Neural progenitor cell (in vitro differentiated cells): Measurements from ENCODE around the gene PPFIBP1. TPM values are rescaled to one million over a fixed set of nuclear protein-coding genes. Genes with fewer than 3 reads are reported as not detected.

Source experiments
- DNase-seq: peaks from one replicate; pipeline ENCODE4 v3.0.0-alpha.2; 2016; ENCODE audit warnings: low spot score
- H2AFZ ChIP-seq: fragments of 200-600 bp; sonication (generic); replicated peaks from 2 replicates; pipeline ENCODE4 v1.6.1; 2016; ENCODE audit warnings: antibody characterized with exemption
- H3F3A ChIP-seq: fragments of 200-600 bp; sonication (generic); 2 replicates; pipeline ENCODE4 v1.6.1; 2016; ENCODE audit warnings: antibody characterized with exemption, low read depth
- H3K27ac ChIP-seq: fragments of 200-600 bp; sonication (generic); 2 replicates; pipeline ENCODE4 v1.5.1; 2016; ENCODE audit warnings: mild to moderate bottlenecking
- H3K27me3 ChIP-seq: fragments of 200-600 bp; sonication (generic); 2 replicates; pipeline ENCODE4 v1.6.1; 2016; ENCODE audit warnings: mild to moderate bottlenecking, moderate library complexity
- H3K36me3 ChIP-seq: fragments of 200-600 bp; sonication (generic); 2 replicates; pipeline ENCODE4 v1.5.1; 2016
- H3K4me1 ChIP-seq: fragments of 200-600 bp; sonication (generic); 2 replicates; pipeline ENCODE4 v1.6.1; 2016; ENCODE audit warnings: mixed run types
- H3K4me2 ChIP-seq: fragments of 200-600 bp; sonication (generic); 2 replicates; pipeline ENCODE4 v1.6.1; 2016
- H3K4me3 ChIP-seq: fragments of 200-600 bp; sonication (generic); 2 replicates; pipeline ENCODE4 v1.5.1; 2016
- H3K79me2 ChIP-seq: fragments of 200-600 bp; sonication (generic); 2 replicates; pipeline ENCODE4 v1.6.1; 2016; ENCODE audit warnings: low read depth
- H3K9ac ChIP-seq: fragments of 200-600 bp; sonication (generic); 2 replicates; pipeline ENCODE4 v1.6.1; 2016
- H3K9me3 ChIP-seq: fragments of 200-600 bp; sonication (generic); 2 replicates; pipeline ENCODE4 v1.5.1; 2016; ENCODE audit warnings: low read depth
- H4K20me1 ChIP-seq: fragments of 200-600 bp; sonication (generic); 2 replicates; pipeline ENCODE4 v1.6.1; 2016; ENCODE audit warnings: low read depth
- H3K27ac Mint-ChIP-seq: 3 replicates; pipeline ENCODE4 v1.8.0; 2021; ENCODE audit warnings: mixed read lengths
- H3K27me3 Mint-ChIP-seq: 2 replicates; pipeline ENCODE4 v1.8.0; 2022; ENCODE audit warnings: low read depth, mild to moderate bottlenecking, inconsistent platforms, moderate library complexity, mixed read lengths; ENCODE audit not compliant: insufficient read depth
- H3K36me3 Mint-ChIP-seq: 3 replicates; pipeline ENCODE4 v1.8.0; 2021; ENCODE audit warnings: mixed read lengths
- H3K4me1 Mint-ChIP-seq: 3 replicates; pipeline ENCODE4 v1.8.0; 2021; ENCODE audit warnings: mixed read lengths
- H3K4me3 Mint-ChIP-seq: 3 replicates; pipeline ENCODE4 v1.8.0; 2021; ENCODE audit warnings: mild to moderate bottlenecking, moderate library complexity, mixed read lengths
- H3K9me3 Mint-ChIP-seq: 3 replicates; pipeline ENCODE4 v1.8.0; 2020; ENCODE audit warnings: mixed read lengths
- CTCF ChIP-seq: fragments of 200-600 bp; sonication (generic); IDR thresholded peaks from 2 replicates; pipeline ENCODE4 v1.5.1; 2017; ENCODE audit warnings: antibody characterized with exemption, mild to moderate bottlenecking
- EZH2 ChIP-seq: fragments of 200-600 bp; sonication (generic); IDR thresholded peaks from 2 replicates; pipeline ENCODE4 v1.6.1; 2017; ENCODE audit warnings: antibody characterized with exemption, mild to moderate bottlenecking, moderate library complexity
- EZH2phosphoT487 ChIP-seq: fragments of 200-600 bp; sonication (generic); IDR thresholded peaks from 2 replicates; pipeline ENCODE4 v1.6.1; 2017; ENCODE audit warnings: antibody characterized with exemption
- total RNA-seq: library from RNA; depleted of rRNA; stranded (reverse); fragments of >200 nt; gene quantifications from 2 replicates; pipeline ENCODE4 v1.2.3, GENCODE V29; 2015; ENCODE audit warnings: low replicate concordance

PPFIBP1 gene
- total RNA-seq, 1 donor from 2014 or later: 61.7 TPM

- H4K20me1 ChIP-seq: peaks cover 5% of the 10 kb centered on the region
- no peak overlapping the region for H3K4me3 ChIP-seq
- no peak overlapping the region for H3K9ac ChIP-seq
- no peaks in the 10 kb centered on the region for H3K9me3 Mint-ChIP-seq
- no peaks in the 10 kb centered on the region for H3K27me3 ChIP-seq
- no peak overlapping the region for H3K4me2 ChIP-seq
- H3K79me2 ChIP-seq: peaks cover 76% of the 10 kb centered on the region
- H3K4me3 Mint-ChIP-seq: no peak overlapping the region
- peaks cover 4% of the 10 kb centered on the region for H3K27me3 Mint-ChIP-seq
- H3K27ac ChIP-seq: no peak overlapping the region
- H3K36me3 ChIP-seq: no peaks in the 10 kb centered on the region
- H3K4me1 Mint-ChIP-seq: peaks cover 21% of the 10 kb centered on the region
- H2AFZ ChIP-seq: no peak overlapping the region
- peaks cover 23% of the 10 kb centered on the region for H3F3A ChIP-seq
- H3K27ac Mint-ChIP-seq: no peak overlapping the region
- TF ChIP-seq CTCF (no peak), EZH2phosphoT487 (no peak), EZH2 (no peak)
- no peaks in the 10 kb centered on the region for H3K9me3 ChIP-seq
- H3K36me3 Mint-ChIP-seq: no peaks in the 10 kb centered on the region
- DNase-seq: no peak
- H3K4me1 ChIP-seq: peaks cover 13% of the 10 kb centered on the region
These were observed 3.5 kb downstream of the PPFIBP1 start for GRCh38 chr12:27527512-27527911.

GRCh38 chr12:27528788-27529187, 4.8 kb downstream of the PPFIBP1 start:
- Mint-ChIP-seq H3K9me3 (no peaks in the 10 kb centered on the region), H3K36me3 (peaks cover under 1% of the 10 kb centered on the region), H3K4me3 (no peak overlapping the region), H3K27ac (no peak overlapping the region), H3K4me1 (peaks cover 15% of the 10 kb centered on the region), H3K27me3 (no peaks in the 10 kb centered on the region)
- H3K9me3 ChIP-seq: no peaks in the 10 kb centered on the region
- no peaks in the 10 kb centered on the region for H3K27me3 ChIP-seq
- H3K4me2 ChIP-seq: no peak overlapping the region
- DNase-seq: no peak
- H3K79me2 ChIP-seq: peaks cover 87% of the 10 kb centered on the region
- no peak overlapping the region for H3K27ac ChIP-seq
- H3K4me1 ChIP-seq: peaks cover 6% of the 10 kb centered on the region
- H3K36me3 ChIP-seq: no peaks in the 10 kb centered on the region
- peaks cover 14% of the 10 kb centered on the region for H3F3A ChIP-seq
- no peak overlapping the region for H3K9ac ChIP-seq
- H2AFZ ChIP-seq: no peak overlapping the region
- H3K4me3 ChIP-seq: no peak overlapping the region
- H4K20me1 ChIP-seq: peaks cover 5% of the 10 kb centered on the region
- TF ChIP-seq EZH2 (no peak), EZH2phosphoT487 (no peak), CTCF (no peak)

GRCh38 chr12:27530157-27530922, 6.3 kb downstream of the PPFIBP1 start:
- Mint-ChIP-seq H3K9me3 (peaks cover 8% of the 10 kb centered on the region), H3K27ac (no peak overlapping the region), H3K4me3 (no peak overlapping the region), H3K4me1 (peaks cover 21% of the 10 kb centered on the region), H3K27me3 (no peaks in the 10 kb centered on the region), H3K36me3 (peaks cover 8% of the 10 kb centered on the region)
- peaks cover 5% of the 10 kb centered on the region for H4K20me1 ChIP-seq
- H3K9ac ChIP-seq: no peak overlapping the region
- H3K79me2 ChIP-seq: peaks cover 85% of the 10 kb centered on the region
- peak; percentile 25 for DNase-seq
- H3F3A ChIP-seq: peaks cover 6% of the 10 kb centered on the region
- no peak overlapping the region for H3K4me2 ChIP-seq
- H3K27ac ChIP-seq: no peak overlapping the region
- no peak overlapping the region for H2AFZ ChIP-seq
- H3K4me3 ChIP-seq: no peak overlapping the region
- H3K4me1 ChIP-seq: peaks cover 6% of the 10 kb centered on the region
- TF ChIP-seq CTCF (no peak), EZH2phosphoT487 (no peak), EZH2 (no peak)
- no peaks in the 10 kb centered on the region for H3K9me3 ChIP-seq
- H3K27me3 ChIP-seq: no peaks in the 10 kb centered on the region
- H3K36me3 ChIP-seq: no peaks in the 10 kb centered on the region
